SH-SY5Y (cell line): ENCODE measurements around the gene FAM117B.

ENCODE experiments used
- GATA2 ChIP-seq: IDR thresholded peaks from 2 replicates; pipeline ENCODE4 v1.6.1; 2011; ENCODE audit warnings: mild to moderate bottlenecking, low read depth, low read length
- GATA3 ChIP-seq: IDR thresholded peaks from 2 replicates; pipeline ENCODE4 v1.6.1; 2011; ENCODE audit warnings: low read depth, mild to moderate bottlenecking, low read length, moderate library complexity

FAM117B gene

GRCh38 chr2:202774104-202774503 lies 139.3 kb downstream of the FAM117B start:
- TF ChIP-seq GATA3 (no peak), GATA2 (no peak)

GRCh38 chr2:202778217-202778616 lies 143.4 kb downstream of the FAM117B start:
- TF ChIP-seq GATA3, result no peak
- no peak for TF ChIP-seq GATA2

- TF ChIP-seq GATA2, result no peak
- no peak for TF ChIP-seq GATA3
These were observed 145.8 kb downstream of the FAM117B start for GRCh38 chr2:202780514-202781021.

- TF ChIP-seq GATA2 (no peak), GATA3 (no peak)
These were observed 148.3 kb downstream of the FAM117B start for GRCh38 chr2:202782940-202783558.

- TF ChIP-seq GATA3 (no peak), GATA2 (no peak)
These were observed 152.1 kb downstream of the FAM117B start for GRCh38 chr2:202786842-202787241.

- TF ChIP-seq GATA3, result no peak
- TF ChIP-seq GATA2, result no peak
These were observed 155.9 kb downstream of the FAM117B start for GRCh38 chr2:202790676-202791075.

- TF ChIP-seq GATA2 (no peak), GATA3 (no peak)
These were observed 163.2 kb downstream of the FAM117B start for GRCh38 chr2:202797944-202798343.

- no peak for TF ChIP-seq GATA2
- TF ChIP-seq GATA3, result no peak
These were observed 174.0 kb downstream of the FAM117B start for GRCh38 chr2:202808754-202809153.

- TF ChIP-seq GATA3 (no peak), GATA2 (no peak)
These were observed 178.6 kb downstream of the FAM117B start for GRCh38 chr2:202813387-202813786.

- TF ChIP-seq GATA3 (no peak), GATA2 (no peak)
These were observed 179.5 kb downstream of the FAM117B start for GRCh38 chr2:202814226-202814625.

GRCh38 chr2:202815548-202816360 lies 181.0 kb downstream of the FAM117B start:
- TF ChIP-seq GATA2 (no peak), GATA3 (no peak)

- TF ChIP-seq GATA2, result no peak
These were observed 183.0 kb downstream of the FAM117B start for GRCh38 chr2:202817771-202818170.

- TF ChIP-seq GATA2 (no peak), GATA3 (no peak)
These were observed 183.6 kb downstream of the FAM117B start for GRCh38 chr2:202818321-202818720.
